Stimulated activated CD8-positive, alpha-beta memory T cell treated with anti-CD3 and anti-CD28 coated beads, Interleukin-15, amount 100 ng/mL, for 1 hour (primary cell): ENCODE measurements around the gene SLC2A10.

Source experiments
- DNase-seq: peaks from one replicate; pipeline ENCODE4 v3.0.0-alpha.2; 2020; ENCODE audit warnings: low read depth

Gene SLC2A10

DNA sequence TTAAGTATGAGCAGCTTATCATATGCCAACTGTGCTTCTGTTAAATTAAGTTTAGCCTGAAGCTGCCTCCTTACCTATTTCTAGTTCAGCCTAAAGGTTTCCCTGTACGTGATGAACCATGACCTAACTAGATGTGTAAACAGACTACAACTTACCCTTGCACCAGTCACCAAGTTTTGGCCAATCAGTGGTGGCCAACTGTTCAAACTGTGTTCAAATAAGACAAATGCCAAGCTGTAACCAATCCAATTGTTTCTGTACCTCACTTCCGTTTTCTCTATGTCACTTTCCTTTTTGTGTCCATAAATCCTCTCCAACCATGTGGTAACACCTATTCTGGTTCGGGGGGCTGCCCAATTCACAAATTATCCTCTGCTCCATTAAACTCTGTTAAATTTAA, 6.0 kb upstream of the SLC2A10 start:
- DNase-seq = no peak

DNA sequence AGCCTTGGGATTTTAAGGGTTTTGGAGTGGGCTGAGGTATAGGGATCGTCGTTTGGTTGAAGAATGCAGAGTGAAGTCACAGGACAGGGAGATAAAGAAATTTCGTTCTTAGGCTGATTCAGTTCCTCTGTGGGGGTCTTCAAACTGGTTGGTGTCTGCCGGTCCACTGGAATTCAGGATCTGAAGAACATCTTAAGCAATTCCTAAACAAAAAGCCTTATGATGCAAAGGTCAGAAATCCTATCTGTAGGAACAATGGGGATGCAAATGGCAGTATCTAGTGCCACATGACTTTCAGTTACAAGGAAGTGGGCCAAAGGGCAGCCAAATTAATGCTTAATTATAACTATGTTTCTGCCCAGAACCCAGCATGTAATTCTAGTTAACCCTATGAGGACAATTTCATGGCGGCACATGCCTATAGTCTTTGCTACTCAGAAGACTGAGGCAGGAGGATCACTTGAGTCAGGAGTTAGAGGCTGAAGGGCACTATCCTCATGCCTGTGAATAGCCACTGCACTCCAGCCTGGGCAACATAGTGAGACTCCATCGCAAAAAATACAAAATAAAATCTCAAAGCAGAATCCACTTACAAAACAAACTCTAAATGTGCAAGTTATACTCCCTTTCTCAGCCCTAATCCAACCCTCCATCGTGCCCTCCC, 4.6 kb upstream of the SLC2A10 start:
- DNase-seq = no peak

DNA sequence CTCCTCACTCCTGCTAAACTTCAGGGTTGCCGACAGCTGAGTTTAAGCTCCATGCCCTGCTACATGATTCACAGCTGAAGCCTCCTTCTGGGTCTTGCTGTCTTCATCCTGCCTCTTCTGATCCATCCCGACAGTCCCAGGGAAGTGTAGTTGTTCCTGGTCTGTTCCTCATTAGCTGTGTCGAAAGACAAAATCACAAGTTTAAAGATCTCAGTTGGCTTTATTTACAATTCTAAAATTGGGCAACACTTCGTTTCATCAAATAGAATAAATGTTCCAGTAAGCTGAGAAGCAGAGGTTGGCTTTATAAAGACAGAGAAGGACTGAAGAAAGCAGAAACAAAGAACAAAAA, 4.1 kb upstream of the SLC2A10 start:
- no peak for DNase-seq

DNA sequence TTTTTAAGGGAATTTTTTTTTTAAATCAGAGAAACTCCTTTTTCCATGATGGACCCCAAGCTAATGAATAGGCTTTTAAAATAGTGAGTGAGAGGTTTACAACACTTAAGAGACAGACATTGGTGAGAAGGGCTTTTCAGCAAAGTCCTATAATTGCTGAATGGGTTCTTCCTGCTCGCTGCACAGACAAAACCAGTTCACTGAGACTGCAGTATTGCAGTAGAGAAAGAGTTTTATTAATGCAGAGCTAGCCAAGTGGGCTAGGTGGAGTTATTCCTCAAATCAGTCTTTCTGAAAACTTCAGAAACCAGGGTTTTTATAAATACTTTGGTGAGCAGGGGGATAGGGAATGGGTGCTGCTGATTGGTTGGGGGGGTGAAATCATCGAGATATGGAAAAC, 3.2 kb upstream of the SLC2A10 start:
- DNase-seq = no peak

DNA sequence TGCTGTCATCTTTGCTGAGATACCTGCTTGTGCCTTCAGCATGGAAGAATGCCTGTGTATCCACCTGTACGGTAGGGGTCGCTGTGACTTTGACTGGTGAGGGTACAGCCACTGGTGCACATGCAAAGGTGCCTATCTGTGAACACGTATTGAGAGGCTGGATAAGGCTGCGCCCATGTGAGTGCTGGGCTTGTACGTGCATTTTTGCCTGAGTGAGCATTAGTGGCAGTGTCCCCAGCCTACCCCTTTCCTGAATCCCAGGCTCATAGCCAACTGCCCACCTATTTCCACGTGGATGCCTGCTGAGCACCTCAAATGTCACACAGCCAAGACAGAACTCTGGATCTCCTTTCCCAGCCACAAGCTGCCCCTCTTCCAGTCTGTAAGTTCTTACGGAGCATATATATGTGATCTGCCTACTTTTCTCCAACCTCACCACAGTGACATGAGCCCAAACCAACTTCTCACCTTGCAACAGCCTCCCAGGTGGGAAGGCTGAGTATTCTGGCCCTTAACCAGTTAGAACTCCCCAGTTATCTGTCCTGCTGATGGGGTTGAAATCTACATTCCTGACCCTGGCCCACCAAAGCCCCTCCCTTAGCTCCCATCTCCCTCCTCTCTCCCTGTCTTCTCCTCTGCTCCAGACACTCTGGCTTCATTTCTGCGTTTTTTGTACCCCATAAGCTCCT, 1.1 kb upstream of the SLC2A10 start:
- no peak for DNase-seq

DNA sequence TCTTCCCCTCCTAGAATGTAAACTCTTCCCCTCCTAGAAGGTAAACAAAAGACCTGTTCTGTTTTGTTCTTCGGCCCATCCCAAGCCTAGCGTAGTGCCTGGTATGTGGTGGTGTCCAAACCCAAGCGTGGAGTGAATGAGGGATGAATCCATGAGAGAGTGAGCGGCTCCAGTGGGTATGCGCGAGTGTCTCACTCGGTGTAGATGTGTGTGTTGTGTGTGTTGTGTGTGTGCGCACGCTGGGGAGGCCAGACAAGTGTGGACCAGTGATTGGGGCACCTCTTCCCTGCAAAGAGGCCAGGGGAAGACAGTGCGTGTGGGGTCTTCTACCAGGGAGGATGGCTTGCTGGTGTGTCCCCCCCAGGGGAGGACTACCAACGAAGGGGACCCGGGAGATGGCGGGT, 392 bp upstream of the SLC2A10 start:
- no peak for DNase-seq

DNA sequence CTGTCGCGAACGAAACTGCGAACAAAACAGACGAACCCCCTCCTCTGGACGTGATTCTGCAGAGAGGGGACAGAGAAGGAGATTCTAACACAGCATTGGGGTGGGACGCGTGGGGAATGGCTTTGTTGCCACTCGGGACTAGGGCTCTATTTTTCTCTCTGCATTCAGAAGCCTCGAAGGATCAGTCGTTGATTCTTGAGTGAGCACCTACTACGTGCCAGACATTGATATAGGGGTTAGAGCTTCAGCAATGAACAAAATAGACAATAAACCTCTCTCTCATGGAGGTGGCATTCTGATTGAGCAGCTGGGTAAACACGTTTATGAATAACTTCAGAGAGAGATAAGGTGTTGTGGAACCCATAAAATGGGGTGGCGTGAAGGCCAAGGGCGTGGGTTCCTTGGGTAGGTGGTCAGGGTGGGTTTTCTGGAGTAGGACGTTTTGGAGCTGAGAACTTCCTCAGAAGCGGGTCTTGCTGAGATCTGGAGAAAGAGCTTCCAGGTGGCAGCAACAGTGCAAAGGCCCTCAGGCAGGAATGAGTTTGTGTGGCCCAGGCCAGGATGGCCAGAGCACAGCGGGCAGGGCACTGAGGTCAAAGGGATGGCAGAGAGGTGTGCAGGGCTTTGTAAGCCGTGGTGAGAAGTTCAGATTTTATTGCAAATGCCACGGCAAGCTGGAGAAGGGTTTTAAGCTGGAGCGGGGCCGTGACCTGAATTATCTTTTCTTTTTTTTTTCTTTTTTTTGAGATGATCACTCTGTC, 884 bp downstream of the SLC2A10 start:
- no peak for DNase-seq

DNA sequence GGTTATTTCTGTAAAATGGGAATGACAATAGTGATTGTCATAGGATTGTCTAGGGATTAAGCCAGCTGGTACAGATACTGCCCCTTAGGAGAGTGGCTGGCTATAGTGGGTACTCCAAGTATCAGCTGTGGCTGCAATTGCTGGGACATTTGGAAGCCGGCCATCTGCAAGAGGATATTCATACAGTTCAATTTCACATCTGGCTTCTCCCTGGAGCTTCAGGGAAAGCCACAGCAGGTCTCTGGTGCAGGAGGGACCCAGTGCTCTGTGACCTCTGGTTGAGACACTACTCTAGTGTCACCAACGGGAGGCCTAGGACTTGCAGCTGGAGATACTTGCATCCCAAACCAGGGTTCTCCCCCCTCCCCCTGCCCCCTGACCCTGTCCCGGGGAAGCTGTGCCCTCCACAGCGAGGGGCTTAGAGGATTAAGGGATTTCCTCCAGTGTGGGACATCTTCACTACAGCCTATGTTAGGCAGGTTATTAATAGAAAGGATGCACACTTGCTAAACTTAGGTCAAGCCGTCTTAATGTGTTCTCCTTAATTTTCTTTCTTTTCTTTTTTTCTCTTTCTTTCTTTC, 2.7 kb downstream of the SLC2A10 start:
- no peak for DNase-seq

DNA sequence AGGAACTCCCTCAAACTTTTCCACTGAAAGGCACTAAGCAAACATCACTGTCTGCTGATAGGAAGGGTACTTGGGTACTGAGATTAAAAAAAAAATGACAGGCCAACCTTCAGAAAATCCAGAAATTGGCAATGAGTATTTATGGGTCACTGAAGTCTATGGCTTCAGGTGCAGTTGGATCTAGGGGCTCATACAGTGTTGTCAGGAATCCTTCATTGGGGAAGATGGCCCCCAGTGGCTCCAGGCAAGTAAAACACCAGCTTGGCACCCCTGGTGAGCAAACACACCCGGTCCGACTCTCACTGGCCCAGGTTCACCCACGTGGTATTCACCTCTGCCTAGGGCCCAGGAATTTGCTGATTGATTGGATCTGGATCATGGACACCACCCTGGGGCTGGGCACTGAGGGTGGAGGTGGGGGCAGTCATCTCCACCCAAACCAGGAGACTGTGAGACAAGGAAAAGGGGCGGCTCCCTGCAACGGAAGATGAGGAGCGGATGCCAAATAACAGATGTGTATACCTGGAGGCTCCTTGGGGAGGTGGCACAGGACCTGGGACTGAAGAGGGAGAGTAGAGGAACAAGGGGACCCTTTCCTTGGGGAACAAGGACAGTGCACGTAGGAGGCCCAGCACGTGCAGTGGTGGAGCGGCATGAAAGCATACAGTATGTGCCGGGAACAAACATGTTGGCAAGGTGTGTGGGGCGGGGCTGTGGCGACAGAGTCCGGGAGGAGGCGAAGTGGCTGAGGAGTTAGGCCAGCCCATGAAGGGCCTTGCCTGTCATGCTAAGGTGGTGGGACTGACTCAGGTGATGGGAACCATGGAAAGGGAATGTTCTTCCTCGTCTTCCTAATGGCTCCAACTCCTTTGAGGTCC, 4.7 kb downstream of the SLC2A10 start:
- DNase-seq = no peak

DNA sequence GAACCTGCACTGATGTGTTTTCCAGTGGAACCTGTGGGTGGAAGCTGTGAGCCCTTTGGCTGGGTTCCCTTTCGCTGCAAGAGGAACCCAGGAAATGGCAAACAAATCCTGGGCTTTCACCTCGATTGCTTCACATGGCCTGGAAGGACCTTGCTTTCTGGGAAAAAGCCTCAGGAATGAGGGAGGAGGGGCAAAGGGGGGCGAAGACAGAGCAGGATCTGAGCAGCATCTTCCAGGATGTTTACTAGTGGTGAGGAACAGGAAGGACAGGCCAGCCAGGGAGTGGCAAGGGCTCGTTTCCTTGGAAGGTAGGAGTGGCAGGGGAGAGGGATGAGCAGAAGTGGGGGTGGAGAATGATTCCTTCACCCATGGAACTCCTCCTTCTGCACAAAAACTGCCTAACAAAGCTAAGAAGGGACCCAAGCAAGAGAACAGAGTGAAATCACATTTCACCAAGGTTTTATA, 5.9 kb downstream of the SLC2A10 start:
- no peak for DNase-seq

DNA sequence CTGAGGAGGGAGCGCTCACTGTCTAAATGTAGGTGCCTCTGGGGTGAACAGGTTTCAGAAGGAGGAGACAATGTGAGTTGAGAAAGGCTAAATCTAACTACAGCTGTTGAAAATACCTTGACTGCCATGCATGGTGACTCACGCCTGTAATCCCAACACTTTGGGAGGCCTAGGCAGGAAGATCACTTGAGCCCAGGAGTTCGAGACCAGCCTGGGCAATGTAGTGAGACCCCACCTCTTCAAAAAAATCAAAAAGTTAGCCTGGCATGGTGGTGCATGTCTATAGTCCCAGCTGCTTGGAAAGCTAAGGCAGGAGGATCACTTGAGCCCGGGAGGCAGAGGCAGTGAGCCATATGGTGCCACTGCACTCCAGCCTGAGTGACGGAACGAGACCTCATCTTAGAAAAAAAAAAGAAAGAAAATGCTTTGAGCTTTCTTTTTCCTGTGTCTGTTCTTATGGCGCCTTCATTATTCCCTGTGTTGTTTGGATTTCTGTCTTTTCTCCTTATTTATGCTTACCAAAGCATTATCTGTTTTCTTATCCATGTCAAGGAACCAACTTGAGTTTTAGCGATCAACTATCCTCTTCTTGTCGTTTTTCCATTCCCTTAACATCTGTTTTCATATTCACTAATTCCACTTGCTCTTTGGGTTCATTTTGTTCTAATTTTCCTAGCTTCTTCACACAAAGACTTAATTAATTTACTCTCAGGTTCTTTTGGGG, 8.5 kb downstream of the SLC2A10 start:
- no peak for DNase-seq

DNA sequence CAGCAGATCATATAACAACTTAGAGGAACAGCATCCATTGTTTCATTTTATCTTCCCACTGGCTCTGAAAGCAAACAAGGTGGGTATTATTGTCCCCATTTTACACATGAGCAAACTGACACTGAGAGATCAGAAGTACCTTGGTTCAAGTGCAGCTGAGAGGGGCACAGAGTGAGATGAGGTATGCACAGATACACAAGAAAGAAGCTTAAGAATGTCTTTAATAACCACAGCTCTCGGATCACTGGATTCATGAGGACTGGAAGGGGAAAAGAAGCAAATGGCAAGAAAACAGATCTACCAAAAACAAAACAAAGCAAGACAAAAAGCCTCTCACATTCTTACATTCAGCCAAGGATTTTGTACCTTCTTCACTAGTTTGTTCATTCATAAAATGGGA, 10.6 kb downstream of the SLC2A10 start:
- no peak for DNase-seq

DNA sequence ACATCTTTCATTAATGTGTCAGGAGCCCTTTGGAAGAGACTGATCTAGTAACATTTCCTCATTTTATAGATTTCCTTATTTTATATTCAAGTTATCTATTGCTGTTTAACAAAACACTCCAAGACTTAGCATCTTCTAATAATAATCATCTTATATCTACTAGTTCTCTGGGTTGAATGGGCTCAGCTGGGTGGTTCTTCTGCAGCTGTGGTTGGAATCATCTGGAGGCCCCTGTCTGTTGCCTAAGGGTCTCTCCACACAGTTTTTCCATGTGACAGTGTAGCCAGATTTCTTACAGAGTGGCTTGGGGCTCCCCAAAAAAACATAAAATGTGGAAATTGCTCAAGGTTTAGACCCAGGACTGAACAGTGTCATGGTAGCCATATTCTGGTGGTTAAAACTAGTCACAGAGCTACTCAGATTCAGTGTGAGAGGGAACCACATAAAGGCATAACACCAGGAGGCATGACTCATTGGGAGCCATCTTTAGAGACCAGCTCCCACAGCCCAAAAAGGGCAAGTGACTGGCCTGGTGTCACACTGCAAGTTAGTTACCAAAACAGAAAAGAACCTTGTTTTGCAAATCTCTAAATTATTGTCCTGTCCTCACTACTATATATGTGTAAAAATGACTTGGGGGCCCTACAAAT, 11.5 kb downstream of the SLC2A10 start:
- no peak for DNase-seq

DNA sequence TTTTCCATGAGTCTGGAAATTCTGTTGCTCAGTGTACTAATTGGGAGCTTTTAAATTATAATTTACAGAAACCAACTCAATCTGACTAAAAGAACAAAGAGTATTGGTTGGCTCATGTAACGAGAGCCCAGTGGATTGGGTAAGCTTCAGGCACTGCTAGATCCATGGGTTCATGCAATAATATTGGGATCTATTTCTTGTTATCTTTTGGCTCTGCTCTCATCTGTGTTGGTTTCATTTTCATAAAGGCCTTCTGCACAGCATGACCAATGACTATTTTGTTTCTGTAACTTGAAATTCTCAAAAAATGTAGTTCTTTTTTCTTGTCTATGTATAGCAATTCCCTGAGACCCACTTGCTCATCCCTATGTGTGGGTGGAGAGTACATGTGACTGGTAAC, 12.0 kb downstream of the SLC2A10 start:
- DNase-seq = no peak

DNA sequence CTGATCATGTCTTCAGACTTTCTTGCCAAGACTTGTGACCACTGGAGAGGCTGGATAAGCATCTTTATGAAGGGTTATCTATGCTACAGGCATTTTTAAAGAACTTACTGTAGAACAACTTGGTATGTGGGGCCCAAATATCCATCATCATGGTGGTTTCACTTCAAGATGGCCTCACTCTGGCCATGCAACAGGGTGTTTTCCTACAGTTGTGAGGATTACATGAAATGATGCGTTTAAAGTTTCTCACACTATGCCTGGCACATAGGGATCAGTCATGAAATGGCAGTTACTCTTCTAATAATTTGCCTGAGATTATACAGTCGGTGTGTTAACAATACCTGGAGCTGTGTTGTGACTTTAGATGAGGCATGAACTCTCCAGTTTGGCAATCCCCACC, 13.0 kb downstream of the SLC2A10 start:
- DNase-seq = no peak

DNA sequence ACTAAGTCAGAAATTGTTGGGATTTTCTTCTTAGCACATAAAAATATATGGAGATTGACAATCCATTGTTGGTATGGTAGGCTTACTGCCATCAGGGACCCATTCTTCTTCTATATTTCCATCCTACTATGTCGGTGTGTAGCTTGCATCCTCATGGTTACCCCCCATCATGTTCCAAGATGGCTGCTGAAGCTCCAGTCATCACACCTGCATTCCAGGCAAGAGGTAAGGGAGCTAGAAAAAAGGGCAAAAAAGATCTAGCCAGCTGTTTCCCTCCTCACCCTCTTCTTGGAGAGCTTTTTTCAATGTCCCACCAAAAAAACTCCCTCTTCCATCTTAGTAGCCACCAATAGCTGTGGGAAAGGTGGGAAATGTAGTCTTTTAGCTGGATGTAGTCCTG, 13.6 kb downstream of the SLC2A10 start:
- DNase-seq = no peak

DNA sequence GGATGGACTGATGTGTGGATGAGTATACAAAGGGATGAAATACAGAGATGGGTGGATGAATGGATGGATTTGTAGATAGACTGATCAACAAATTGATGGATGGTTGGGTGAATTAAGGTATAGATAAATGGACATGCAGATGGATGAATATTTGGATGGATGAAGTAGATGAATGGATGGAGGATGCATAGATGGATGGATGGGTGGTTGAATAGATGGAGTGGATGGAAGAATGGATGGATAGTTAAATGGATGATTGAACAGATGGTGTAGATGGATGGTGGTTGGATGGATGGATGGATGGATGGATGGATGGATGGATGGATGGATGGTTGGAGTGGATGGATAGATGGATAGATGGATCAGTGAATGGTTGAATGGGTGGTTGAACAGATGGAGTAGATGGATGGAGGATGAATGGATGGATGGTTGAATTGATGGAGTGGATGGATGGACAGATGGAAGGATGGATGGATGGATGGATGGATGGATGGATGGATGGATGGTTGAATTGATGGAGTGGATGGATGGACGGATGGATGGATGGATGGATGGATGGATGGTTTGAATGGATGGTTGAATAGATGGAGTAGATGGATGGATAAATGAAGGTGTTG, 15.0 kb downstream of the SLC2A10 start:
- no peak for DNase-seq

DNA sequence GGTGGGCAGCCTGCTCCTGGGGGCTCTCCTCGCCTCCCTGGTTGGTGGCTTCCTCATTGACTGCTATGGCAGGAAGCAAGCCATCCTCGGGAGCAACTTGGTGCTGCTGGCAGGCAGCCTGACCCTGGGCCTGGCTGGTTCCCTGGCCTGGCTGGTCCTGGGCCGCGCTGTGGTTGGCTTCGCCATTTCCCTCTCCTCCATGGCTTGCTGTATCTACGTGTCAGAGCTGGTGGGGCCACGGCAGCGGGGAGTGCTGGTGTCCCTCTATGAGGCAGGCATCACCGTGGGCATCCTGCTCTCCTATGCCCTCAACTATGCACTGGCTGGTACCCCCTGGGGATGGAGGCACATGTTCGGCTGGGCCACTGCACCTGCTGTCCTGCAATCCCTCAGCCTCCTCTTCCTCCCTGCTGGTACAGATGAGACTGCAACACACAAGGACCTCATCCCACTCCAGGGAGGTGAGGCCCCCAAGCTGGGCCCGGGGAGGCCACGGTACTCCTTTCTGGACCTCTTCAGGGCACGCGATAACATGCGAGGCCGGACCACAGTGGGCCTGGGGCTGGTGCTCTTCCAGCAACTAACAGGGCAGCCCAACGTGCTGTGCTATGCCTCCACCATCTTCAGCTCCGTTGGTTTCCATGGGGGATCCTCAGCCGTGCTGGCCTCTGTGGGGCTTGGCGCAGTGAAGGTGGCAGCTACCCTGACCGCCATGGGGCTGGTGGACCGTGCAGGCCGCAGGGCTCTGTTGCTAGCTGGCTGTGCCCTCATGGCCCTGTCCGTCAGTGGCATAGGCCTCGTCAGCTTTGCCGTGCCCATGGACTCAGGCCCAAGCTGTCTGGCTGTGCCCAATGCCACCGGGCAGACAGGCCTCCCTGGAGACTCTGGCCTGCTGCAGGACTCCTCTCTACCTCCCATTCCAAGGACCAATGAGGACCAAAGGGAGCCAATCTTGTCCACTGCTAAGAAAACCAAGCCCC, 16.0 kb downstream of the SLC2A10 start:
- DNase-seq = no peak

DNA sequence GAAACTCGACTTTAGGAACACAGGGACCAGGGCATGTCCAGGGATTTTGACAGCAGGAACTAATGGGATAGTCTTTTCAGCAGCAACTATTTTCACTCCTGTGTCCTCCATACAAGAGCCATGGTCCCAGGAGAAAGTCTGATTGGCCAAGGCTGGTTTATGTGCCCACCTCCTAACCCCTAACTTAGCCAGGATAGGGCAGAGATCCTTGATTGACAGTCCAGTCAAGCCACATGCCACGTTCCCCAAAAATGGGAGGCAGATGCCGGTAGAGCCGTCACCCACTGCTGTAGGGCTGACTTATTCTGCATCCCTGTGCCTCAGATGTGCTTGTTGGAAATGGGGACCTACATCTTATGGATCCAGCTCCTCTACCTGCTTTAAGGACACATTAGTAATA, 22.3 kb downstream of the SLC2A10 start:
- no peak for DNase-seq
